D721Med (cell line): ENCODE results near the gene C1QTNF5.

ENCODE experiments used
- DNase-seq: peaks from one replicate; pipeline ENCODE4 v3.0.0; 2011; ENCODE audit warnings: low spot score; ENCODE audit not compliant: insufficient read length
- FAIRE-seq: peaks from 2 replicates; lab custom pipeline; 2011; peaks lifted over from hg19 to GRCh38; lab: Jason Lieb, UNC
- CTCF ChIP-seq: IDR thresholded peaks from 2 replicates; pipeline ENCODE4 v1.5.1; 2012; ENCODE audit warnings: mild to moderate bottlenecking, control low read depth; ENCODE audit not compliant: insufficient read depth; ENCODE audit errors: missing control alignments

The C1QTNF5 gene

DNA sequence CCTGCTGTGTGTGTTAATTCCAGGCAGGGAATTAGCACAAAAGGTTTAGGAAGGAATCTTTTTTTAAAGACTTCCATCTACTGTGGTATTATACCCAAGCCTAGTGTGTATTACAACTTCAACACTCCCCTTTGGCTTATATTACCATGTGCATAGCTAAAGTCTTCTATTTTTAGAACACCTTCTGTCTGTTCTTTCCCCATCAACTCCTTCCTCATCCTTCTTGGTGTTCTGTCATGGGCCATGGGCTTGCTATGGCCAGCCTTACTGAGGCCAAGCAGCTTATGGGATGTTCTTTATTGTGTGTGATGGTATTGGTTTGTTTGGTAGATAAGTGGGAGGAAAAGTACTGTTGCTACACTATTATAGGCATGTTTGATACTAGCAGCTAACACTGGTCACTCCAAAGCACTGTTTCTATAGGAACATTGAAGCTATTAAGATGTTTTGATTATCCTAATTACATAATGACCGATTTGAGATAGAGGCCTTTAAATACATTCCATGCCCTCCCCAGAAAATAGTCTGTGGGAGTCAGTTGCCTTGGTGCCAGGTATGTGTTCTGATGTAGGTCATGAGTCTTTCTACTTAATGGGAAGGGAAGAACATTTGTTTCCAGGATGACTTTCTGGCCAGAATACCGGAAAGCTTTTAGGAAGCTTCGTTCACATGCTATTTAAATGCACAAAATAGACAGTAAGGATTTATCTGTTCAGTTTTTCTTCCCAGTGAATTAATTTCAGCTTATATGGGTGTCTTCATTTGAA is 40.3 kb downstream of the C1QTNF5 start:
- peak; percentile 32 for FAIRE-seq
- TF ChIP-seq CTCF: no peak
- DNase-seq: no peak

- TF ChIP-seq CTCF: no peak
- DNase-seq (no peak), FAIRE-seq (no peak)
Measured at GRCh38 chr11:119299416-119299815, 41.3 kb downstream of the C1QTNF5 start.

- FAIRE-seq (no peak), DNase-seq (no peak)
- TF ChIP-seq CTCF: no peak
Measured at GRCh38 chr11:119298726-119299125, 42.0 kb downstream of the C1QTNF5 start.

GRCh38 chr11:119297938-119298337 is 42.7 kb downstream of the C1QTNF5 start:
- DNase-seq: no peak
- FAIRE-seq: no peak
- TF ChIP-seq CTCF: no peak

DNA sequence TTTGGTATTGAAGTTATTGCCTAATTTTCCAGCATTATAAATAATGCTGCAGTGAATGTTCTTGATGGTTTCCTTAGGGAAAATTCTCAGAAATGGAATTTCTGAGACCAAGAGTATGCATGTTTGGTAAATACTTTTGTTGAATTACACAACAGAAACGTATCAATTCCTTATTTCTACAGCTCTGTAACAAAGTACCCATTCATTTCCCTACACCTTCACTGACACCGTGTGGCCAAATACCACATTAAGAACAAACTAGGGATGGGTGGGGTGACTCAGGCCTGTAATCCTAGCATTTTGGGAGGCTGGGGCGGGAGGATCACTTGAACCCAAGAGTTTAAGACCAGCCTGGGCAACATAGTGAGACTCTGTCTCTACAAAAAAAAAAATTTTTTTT is 45.5 kb downstream of the C1QTNF5 start:
- FAIRE-seq (no peak), DNase-seq (no peak)
- peak; percentile 9 for TF ChIP-seq CTCF

DNA sequence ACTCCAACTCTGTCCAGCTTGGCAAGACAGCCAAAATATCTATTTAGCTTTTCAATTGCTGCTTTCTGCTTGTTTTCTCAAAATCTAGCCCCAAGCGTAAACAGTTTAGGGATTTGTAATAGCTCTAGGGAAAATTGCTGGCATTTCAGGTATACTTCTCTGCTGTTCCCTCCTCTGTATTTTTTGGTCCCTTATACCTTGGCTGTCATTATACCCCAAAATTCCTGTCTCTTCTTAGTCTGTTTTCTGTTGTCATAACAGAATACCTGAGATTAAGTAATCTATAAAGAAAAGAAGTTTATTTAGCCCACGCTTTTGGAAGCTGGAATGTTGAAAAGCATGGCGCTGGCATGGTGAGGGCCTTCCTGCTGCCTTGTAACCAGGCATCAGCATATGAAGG is 47.2 kb downstream of the C1QTNF5 start:
- TF ChIP-seq CTCF: no peak
- DNase-seq: no peak
- FAIRE-seq: no peak

GRCh38 chr11:119290894-119291497 is 49.7 kb downstream of the C1QTNF5 start:
- TF ChIP-seq CTCF: no peak
- DNase-seq (no peak), FAIRE-seq (no peak)
